SH-SY5Y (cell line): Measurements from ENCODE around the gene DLG2.

Experiments used
- GATA2 ChIP-seq: IDR thresholded peaks from 2 replicates; pipeline ENCODE4 v1.6.1; 2011; ENCODE audit warnings: mild to moderate bottlenecking, low read depth, low read length
- GATA3 ChIP-seq: IDR thresholded peaks from 2 replicates; pipeline ENCODE4 v1.6.1; 2011; ENCODE audit warnings: low read depth, mild to moderate bottlenecking, low read length, moderate library complexity

- no peak for TF ChIP-seq GATA3
- no peak for TF ChIP-seq GATA2
Observed at GRCh38 chr11:83945976-83946375, 1681.2 kb downstream of the DLG2 start.
